HepG2 (cell line): ENCODE data around the gene LINGO3. TPM values are rescaled to one million over a fixed set of nuclear protein-coding genes. Genes with fewer than 3 reads are reported as not detected.

Source experiments
- ATAC-seq: fragments of 200-7000 bp; cut with Tn5 transposase; 3 replicates; pipeline ENCODE4 v1.9.1; 2020; ENCODE audit warnings: mild to moderate bottlenecking, moderate library complexity
- BruUV-seq: library from RNA; stranded (reverse); fragments of 400-500 nt; replicated peaks from 2 replicates; lab custom pipeline; 2021; lab: Mats Ljungman, UMichigan
- CTCF ChIA-PET: fragments of 300-600 bp; formaldehyde crosslinking; extraction: SDS; loops from one replicate; lab custom pipeline; 2021; ENCODE audit warnings: low total read pairs, inconsistent platforms, low intra/inter-chr PET ratio; lab: Yijun Ruan, JAX
- POLR2A ChIA-PET: fragments of 350-600 bp; sonication (Branson Sonifier 250); formaldehyde crosslinking; loops from one replicate; lab custom pipeline; 2020; ENCODE audit warnings: antibody characterized with exemption, inconsistent platforms; lab: Yijun Ruan, JAX
- DNase-seq: peaks from one replicate; pipeline ENCODE4 v3.0.0-alpha.2; 2015; ENCODE audit warnings: low spot score
- FAIRE-seq: peaks from 3 replicates; lab custom pipeline; 2011; peaks lifted over from hg19 to GRCh38; lab: Jason Lieb, UNC
- H2AFZ ChIP-seq: one replicate; pipeline ENCODE4 v1.6.1; 2011; ENCODE audit warnings: low read length, inconsistent platforms
- H3K27ac ChIP-seq: fragments of 300-600 bp; 3 replicates; pipeline ENCODE4 v1.8.0; 2011; ENCODE audit warnings: mixed run types, mild to moderate bottlenecking, mixed read lengths, low read length, inconsistent platforms; ENCODE audit not compliant: insufficient read depth; ENCODE audit errors: extremely low read length
- H3K27me3 ChIP-seq, 2 experiments: fragments of 200-600 bp in 1 of 2; 2 replicates in 1 of 2; 3 replicates in 1 of 2; pipeline versions ENCODE4 v1.6.0 to v1.8.0; 2011; ENCODE audit warnings: low read length in 2 of 2, mild to moderate bottlenecking in 2 of 2, moderate library complexity in 2 of 2, inconsistent platforms in 1 of 2; ENCODE audit not compliant: insufficient read depth in 2 of 2, control insufficient read depth in 1 of 2
- H3K36me3 ChIP-seq, 2 experiments: fragments of 200-600 bp in 1 of 2; replicated peaks in 1 of 2; 2 replicates in 1 of 2; 3 replicates in 1 of 2; pipeline versions ENCODE4 v1.5.1 to v1.8.0; 2011; ENCODE audit warnings: low read length in 2 of 2, inconsistent platforms in 1 of 2; ENCODE audit not compliant: insufficient read depth in 2 of 2, control insufficient read depth in 1 of 2
- H3K4me1 ChIP-seq: 2 replicates; pipeline ENCODE4 v1.5.1; 2012; ENCODE audit warnings: low read length, inconsistent platforms; ENCODE audit not compliant: insufficient read depth
- H3K4me2 ChIP-seq: 2 replicates; pipeline ENCODE4 v1.6.0; 2011; ENCODE audit warnings: low read depth, low read length, inconsistent platforms
- H3K4me3 ChIP-seq, 3 experiments: fragments of 200-600 bp in 1 of 3; sonication (generic), shearing (Covaris generic) in 1 of 3; replicated peaks in 1 of 3; 2 replicates each; pipeline ENCODE4 v1.5.1; 2011 to 2016; ENCODE audit warnings: low read length in 3 of 3, inconsistent platforms in 2 of 3, low read depth in 2 of 3, mild to moderate bottlenecking in 2 of 3, control low read depth in 1 of 3, mixed read lengths in 1 of 3; ENCODE audit not compliant: insufficient read depth in 1 of 3
- H3K79me2 ChIP-seq: one replicate; pipeline ENCODE4 v1.6.1; 2011; ENCODE audit warnings: low read length, inconsistent platforms; ENCODE audit not compliant: insufficient read depth
- H3K9ac ChIP-seq: 2 replicates; pipeline ENCODE4 v1.6.0; 2011; ENCODE audit warnings: mild to moderate bottlenecking, low read depth, low read length, inconsistent platforms; ENCODE audit not compliant: insufficient read depth
- H3K9me3 ChIP-seq: 2 replicates; pipeline ENCODE4 v1.5.1; 2012; ENCODE audit warnings: mild to moderate bottlenecking, low read length
- H4K20me1 ChIP-seq: 2 replicates; pipeline ENCODE4 v1.6.0; 2011; ENCODE audit warnings: inconsistent platforms, mild to moderate bottlenecking, low read length, moderate library complexity; ENCODE audit not compliant: insufficient read depth
- GPBP1L1 ChIP-seq: sonication (generic); formaldehyde crosslinking; IDR thresholded peaks from 2 replicates; pipeline ENCODE4 v1.5.0; 2020; ENCODE audit warnings: mild to moderate bottlenecking, missing genetic modification reagents
- NFATC3 ChIP-seq: sonication (generic); formaldehyde crosslinking; IDR thresholded peaks from 2 replicates; pipeline ENCODE4 v1.5.1; 2020; ENCODE audit warnings: mild to moderate bottlenecking, missing genetic modification reagents
- TFE3 ChIP-seq: IDR thresholded peaks from 2 replicates; pipeline ENCODE4 v1.6.1; 2016
- TRIM24 ChIP-seq: sonication (generic); formaldehyde crosslinking; IDR thresholded peaks from 2 replicates; pipeline ENCODE4 v1.8.0; 2022; ENCODE audit warnings: mild to moderate bottlenecking, missing genetic modification reagents
- ZBED4 ChIP-seq: sonication (generic); formaldehyde crosslinking; IDR thresholded peaks from 2 replicates; pipeline ENCODE4 v1.4.0; 2020; ENCODE audit warnings: missing genetic modification reagents, borderline replicate concordance
- ZNF770 ChIP-seq: sonication (generic); formaldehyde crosslinking; IDR thresholded peaks from 2 replicates; pipeline ENCODE4 v1.5.0; 2020; ENCODE audit warnings: mild to moderate bottlenecking, missing genetic modification reagents
- WGBS: methylation state at CpG from one replicate; pipeline ENCODE4 v1.1.6; 2017; ENCODE audit warnings: low lambda C conversion rate; 5-methylcytosine and 5-hydroxymethylcytosine counted together
- in situ Hi-C: cut with HindIII; loops from 2 replicates; pipeline ENCODE4 v1.10.0; 2017; ENCODE audit warnings: low pct_unique_long_range_greater_than_20kb; ENCODE audit not compliant: extremely low pct_ligation_motif_present
- intact Hi-C: fragments of 100-400 bp; cut with micrococcal nuclease; formaldehyde crosslinking; loops from one replicate; pipeline ENCODE4 v1.10.0; 2022; ENCODE audit not compliant: unreplicated experiment
- polyA plus RNA-seq, 8 experiments: library from polyadenylated mRNA; depleted of rRNA in 3 of 8; stranded (reverse) in 7 of 8; unstranded in 1 of 8; fragments of >200 nt; fragmentation: Illumina TruSeq in 4 of 8; extraction: Trizol in 4 of 8; gene quantifications; 2 replicates each; pipeline versions ENCODE4 v1.2.1 to v1.2.3, GENCODE V29; 2011 to 2016; ENCODE audit warnings: low read depth in 4 of 8, missing spikeins in 1 of 8, mixed read lengths in 1 of 8; ENCODE audit not compliant: insufficient read depth in 1 of 8
- total RNA-seq, 5 experiments: library from RNA; depleted of rRNA; stranded (reverse); fragments of >200 nt; fragmentation: Illumina TruSeq; extraction: Trizol; gene quantifications; 2 replicates each; pipeline ENCODE4 v1.2.3, GENCODE V29; 2016; ENCODE audit warnings: low read depth in 1 of 5
- TF ChIP-seq, protein P1 (sequence below): sonication (generic); formaldehyde crosslinking; IDR thresholded peaks from 2 replicates; pipeline ENCODE4 v1.4.0; 2020; ENCODE audit warnings: missing genetic modification reagents
- TF ChIP-seq, protein P2 (sequence below): sonication (generic); formaldehyde crosslinking; IDR thresholded peaks from 2 replicates; pipeline ENCODE4; 2020; ENCODE audit warnings: missing genetic modification reagents, mild to moderate bottlenecking, borderline replicate concordance

LINGO3 gene
- total and polyA plus RNA-seq, 2 of the 13 experiments (the other 11 are each of a cell fraction or from before 2014, with no cell fraction given): not detected

DNA sequence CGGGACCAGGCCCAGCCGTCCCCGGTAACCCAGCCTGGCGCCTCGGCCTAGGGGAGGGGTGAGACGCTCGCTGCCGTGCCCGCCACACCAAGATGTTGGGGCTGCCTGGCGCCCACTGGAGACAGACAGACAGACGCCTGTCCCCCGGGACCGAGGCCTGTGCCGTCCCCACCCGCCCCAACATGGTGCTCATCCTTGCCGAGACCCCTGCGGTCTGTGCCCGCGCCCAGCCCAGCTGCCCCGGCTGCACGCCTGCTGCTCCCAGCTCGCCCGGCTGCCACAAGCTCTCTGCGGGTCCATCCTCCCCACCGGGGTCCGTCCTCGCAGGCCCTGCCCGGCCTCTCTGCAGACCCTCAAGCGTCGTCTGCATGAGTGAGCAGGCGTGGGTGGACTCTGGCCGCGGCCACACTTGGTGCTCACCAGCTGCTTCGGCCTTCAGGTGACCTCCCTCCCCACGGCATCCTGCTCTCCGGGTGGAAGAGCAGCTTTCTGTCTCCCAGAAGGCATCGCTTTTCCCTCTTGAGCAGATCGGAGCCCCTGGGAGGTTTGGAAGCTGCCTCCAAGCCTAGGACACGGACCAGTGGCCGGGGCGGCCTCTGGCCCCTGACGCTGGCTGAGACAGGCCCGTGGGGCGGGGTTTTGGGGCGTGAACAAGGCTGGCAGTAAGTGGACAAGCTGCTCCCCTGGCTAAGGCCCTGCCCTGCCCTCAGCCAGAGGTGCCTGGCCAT is 45.4 kb upstream of the LINGO3 start:
- Histone ChIP-seq H4K20me1 (no peaks in the 10 kb centered on the region), H3K79me2 (no peaks in the 10 kb centered on the region), H3K36me3 (no peaks in the 10 kb centered on the region), H3K27me3 (no peaks in the 10 kb centered on the region; a peak in 1 of 5 replicates), H3K4me3 (no peak overlapping the region), H2AFZ (no peak overlapping the region), H3K4me1 (no peaks in the 10 kb centered on the region), H3K9me3 (no peaks in the 10 kb centered on the region), H3K4me2 (no peak overlapping the region), H3K27ac (no peak overlapping the region), H3K9ac (no peak overlapping the region)
- intact Hi-C loops (no loop called here), in situ Hi-C loops (no loop called here)
- no TSS peak for BruUV-seq
- CTCF ChIA-PET: no interaction called here
- FAIRE-seq: no peak
- ATAC-seq: no peak
- 94% methylated on average over 33 of the region's 45 CpGs for WGBS
- DNase-seq: no peak
- POLR2A ChIA-PET: no interaction called here
- TF ChIP-seq, protein P1, sequence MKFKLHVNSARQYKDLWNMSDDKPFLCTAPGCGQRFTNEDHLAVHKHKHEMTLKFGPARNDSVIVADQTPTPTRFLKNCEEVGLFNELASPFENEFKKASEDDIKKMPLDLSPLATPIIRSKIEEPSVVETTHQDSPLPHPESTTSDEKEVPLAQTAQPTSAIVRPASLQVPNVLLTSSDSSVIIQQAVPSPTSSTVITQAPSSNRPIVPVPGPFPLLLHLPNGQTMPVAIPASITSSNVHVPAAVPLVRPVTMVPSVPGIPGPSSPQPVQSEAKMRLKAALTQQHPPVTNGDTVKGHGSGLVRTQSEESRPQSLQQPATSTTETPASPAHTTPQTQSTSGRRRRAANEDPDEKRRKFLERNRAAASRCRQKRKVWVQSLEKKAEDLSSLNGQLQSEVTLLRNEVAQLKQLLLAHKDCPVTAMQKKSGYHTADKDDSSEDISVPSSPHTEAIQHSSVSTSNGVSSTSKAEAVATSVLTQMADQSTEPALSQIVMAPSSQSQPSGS: no peak
- TF ChIP-seq NFATC3 (CRISPR knock-in tag) (no peak), GPBP1L1 (no peak), ZNF770 (CRISPR knock-in tag) (no peak), TFE3 (no peak), TRIM24 (no peak), ZBED4 (no peak)
- TF ChIP-seq, protein P2, sequence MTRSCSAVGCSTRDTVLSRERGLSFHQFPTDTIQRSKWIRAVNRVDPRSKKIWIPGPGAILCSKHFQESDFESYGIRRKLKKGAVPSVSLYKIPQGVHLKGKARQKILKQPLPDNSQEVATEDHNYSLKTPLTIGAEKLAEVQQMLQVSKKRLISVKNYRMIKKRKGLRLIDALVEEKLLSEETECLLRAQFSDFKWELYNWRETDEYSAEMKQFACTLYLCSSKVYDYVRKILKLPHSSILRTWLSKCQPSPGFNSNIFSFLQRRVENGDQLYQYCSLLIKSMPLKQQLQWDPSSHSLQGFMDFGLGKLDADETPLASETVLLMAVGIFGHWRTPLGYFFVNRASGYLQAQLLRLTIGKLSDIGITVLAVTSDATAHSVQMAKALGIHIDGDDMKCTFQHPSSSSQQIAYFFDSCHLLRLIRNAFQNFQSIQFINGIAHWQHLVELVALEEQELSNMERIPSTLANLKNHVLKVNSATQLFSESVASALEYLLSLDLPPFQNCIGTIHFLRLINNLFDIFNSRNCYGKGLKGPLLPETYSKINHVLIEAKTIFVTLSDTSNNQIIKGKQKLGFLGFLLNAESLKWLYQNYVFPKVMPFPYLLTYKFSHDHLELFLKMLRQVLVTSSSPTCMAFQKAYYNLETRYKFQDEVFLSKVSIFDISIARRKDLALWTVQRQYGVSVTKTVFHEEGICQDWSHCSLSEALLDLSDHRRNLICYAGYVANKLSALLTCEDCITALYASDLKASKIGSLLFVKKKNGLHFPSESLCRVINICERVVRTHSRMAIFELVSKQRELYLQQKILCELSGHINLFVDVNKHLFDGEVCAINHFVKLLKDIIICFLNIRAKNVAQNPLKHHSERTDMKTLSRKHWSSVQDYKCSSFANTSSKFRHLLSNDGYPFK: no peak
